ENCODE data around the gene ALG14.

ALG14 gene

GRCh38 chr1:94952539-94952938 is 120.2 kb downstream of the ALG14 start (continued):
- TF ChIP-seq, protein P1, sequence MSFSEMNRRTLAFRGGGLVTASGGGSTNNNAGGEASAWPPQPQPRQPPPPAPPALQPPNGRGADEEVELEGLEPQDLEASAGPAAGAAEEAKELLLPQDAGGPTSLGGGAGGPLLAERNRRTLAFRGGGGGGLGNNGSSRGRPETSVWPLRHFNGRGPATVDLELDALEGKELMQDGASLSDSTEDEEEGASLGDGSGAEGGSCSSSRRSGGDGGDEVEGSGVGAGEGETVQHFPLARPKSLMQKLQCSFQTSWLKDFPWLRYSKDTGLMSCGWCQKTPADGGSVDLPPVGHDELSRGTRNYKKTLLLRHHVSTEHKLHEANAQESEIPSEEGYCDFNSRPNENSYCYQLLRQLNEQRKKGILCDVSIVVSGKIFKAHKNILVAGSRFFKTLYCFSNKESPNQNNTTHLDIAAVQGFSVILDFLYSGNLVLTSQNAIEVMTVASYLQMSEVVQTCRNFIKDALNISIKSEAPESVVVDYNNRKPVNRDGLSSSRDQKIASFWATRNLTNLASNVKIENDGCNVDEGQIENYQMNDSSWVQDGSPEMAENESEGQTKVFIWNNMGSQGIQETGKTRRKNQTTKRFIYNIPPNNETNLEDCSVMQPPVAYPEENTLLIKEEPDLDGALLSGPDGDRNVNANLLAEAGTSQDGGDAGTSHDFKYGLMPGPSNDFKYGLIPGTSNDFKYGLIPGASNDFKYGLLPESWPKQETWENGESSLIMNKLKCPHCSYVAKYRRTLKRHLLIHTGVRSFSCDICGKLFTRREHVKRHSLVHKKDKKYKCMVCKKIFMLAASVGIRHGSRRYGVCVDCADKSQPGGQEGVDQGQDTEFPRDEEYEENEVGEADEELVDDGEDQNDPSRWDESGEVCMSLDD (tag by site-specific recombination; IDR thresholded peaks at IDR 0.05) = no peak
- TF ChIP-seq RBAK (tag by site-specific recombination; IDR thresholded peaks at IDR 0.05) = no peak

GRCh38 chr1:94951509-94952208 is 121.1 kb downstream of the ALG14 start:
- Histone ChIP-seq H3K4me3 (ENCODE audit: low read depth, low read length) (no peak overlapping the region), H3K9me3 (ENCODE audit: control insufficient read depth, insufficient read depth, low read depth, low read length) (no peaks in the 10 kb centered on the region), H3K27ac (ENCODE audit: extremely low read depth, low read depth, low read length) (no peak overlapping the region), H3K4me1 (ENCODE audit: control insufficient read depth, insufficient read depth, low read length) (peaks cover 8% of the 10 kb centered on the region), H3K36me3 (ENCODE audit: control insufficient read depth in 2 of 2, insufficient read depth in 1 of 2, low read length in 2 of 2) (no peaks in the 10 kb centered on the region; a peak in 1 of 3 replicates)
- no peak for TF ChIP-seq ZNF391 (tag by site-specific recombination; IDR thresholded peaks at IDR 0.05; ENCODE audit: borderline replicate concordance, low read depth)
- no peak for TF ChIP-seq REPIN1 (tag by site-specific recombination; IDR thresholded peaks at IDR 0.05; ENCODE audit: low read depth)
- no peak for TF ChIP-seq ZNF148 (tag by site-specific recombination; IDR thresholded peaks at IDR 0.05; ENCODE audit: borderline replicate concordance)
- TF ChIP-seq ZNF239 (tag by site-specific recombination; IDR thresholded peaks at IDR 0.05) = no peak
- TF ChIP-seq ZNF112 (tag by site-specific recombination; IDR thresholded peaks at IDR 0.05) = no peak
- no peak for TF ChIP-seq ZNF221 (tag by site-specific recombination; IDR thresholded peaks at IDR 0.05; ENCODE audit: borderline replicate concordance)
- TF ChIP-seq ZNF202 (tag by site-specific recombination; IDR thresholded peaks at IDR 0.05; ENCODE audit: borderline replicate concordance) = no peak
- TF ChIP-seq ZNF791 (tag by site-specific recombination; IDR thresholded peaks at IDR 0.05) = no peak
- no peak for TF ChIP-seq ZNF776 (tag by site-specific recombination; IDR thresholded peaks at IDR 0.05; ENCODE audit: borderline replicate concordance)
- CTCF ChIA-PET = interaction anchor here (0.6 kb wide), 1 partner anchor 89 kb away, joined by 3 read pairs; no protein-coding TSS in a partner anchor
- POLR2A ChIA-PET = no interaction called here

GRCh38 chr1:94951046-94951445 is 121.7 kb downstream of the ALG14 start:
- H3K27ac ChIP-seq (ENCODE audit: extremely low read depth, low read depth, low read length) = no peak overlapping the region
- H3K36me3 ChIP-seq (ENCODE audit: control insufficient read depth in 2 of 2, insufficient read depth in 1 of 2, low read length in 2 of 2) = no peaks in the 10 kb centered on the region
- no peak for TF ChIP-seq ZBTB26 (tag by site-specific recombination; optimal IDR thresholded peaks at IDR 0.05)
- TF ChIP-seq ZNF169 (tag by site-specific recombination; IDR thresholded peaks at IDR 0.05) = no peak
- TF ChIP-seq ZSCAN4 (tag by site-specific recombination; IDR thresholded peaks at IDR 0.05) = no peak
- TF ChIP-seq ZNF792 (tag by site-specific recombination; IDR thresholded peaks at IDR 0.05) = no peak
- no peak for TF ChIP-seq ZSCAN18 (tag by site-specific recombination; IDR thresholded peaks at IDR 0.05)
- TF ChIP-seq ZNF513 (tag by site-specific recombination; IDR thresholded peaks at IDR 0.05) = no peak
- H3K4me3 ChIP-seq (ENCODE audit: low read depth, low read length) = no peak overlapping the region
- H3K9me3 ChIP-seq (ENCODE audit: control insufficient read depth, insufficient read depth, low read depth, low read length) = no peaks in the 10 kb centered on the region
- CTCF ChIA-PET = no interaction called here
- POLR2A ChIA-PET = no interaction called here
- peaks cover 8% of the 10 kb centered on the region for H3K4me1 ChIP-seq (ENCODE audit: control insufficient read depth, insufficient read depth, low read length)

All from HEK293 (cell line).